Cardiac muscle cell (in vitro differentiated cells and primary cell): Measurements from ENCODE around the gene SERINC5. TPM values are rescaled to one million over a fixed set of nuclear protein-coding genes. Genes with fewer than 3 reads are reported as not detected.

Experiments used
- DNase-seq, 2 donors: peaks; one replicate each; pipeline versions ENCODE4 v3.0.0 to v3.0.0-alpha.2; 2010 to 2017; ENCODE audit warnings: low read depth in 1 of 2, low spot score in 1 of 2
- H3K27ac ChIP-seq: fragments of 200-600 bp; sonication (generic); 2 replicates; pipeline ENCODE4 v1.5.1; 2016
- H3K27me3 ChIP-seq: fragments of 200-600 bp; sonication (generic); 2 replicates; pipeline ENCODE4 v1.6.0; 2016; ENCODE audit warnings: control low read depth
- H3K36me3 ChIP-seq: fragments of 200-600 bp; sonication (generic); 2 replicates; pipeline ENCODE4 v1.5.1; 2016; ENCODE audit warnings: control low read depth
- H3K4me1 ChIP-seq: fragments of 200-600 bp; sonication (generic); 2 replicates; pipeline ENCODE4 v1.8.1; 2017; ENCODE audit warnings: low read depth, mild to moderate bottlenecking, mixed run types
- H3K4me3 ChIP-seq: fragments of 200-600 bp; sonication (generic); 2 replicates; pipeline ENCODE4 v1.5.1; 2016; ENCODE audit warnings: mild to moderate bottlenecking
- H3K9me3 ChIP-seq: fragments of 200-600 bp; sonication (generic); 2 replicates; pipeline ENCODE4 v1.5.1; 2017; ENCODE audit warnings: low read depth, mild to moderate bottlenecking, control low read depth
- polyA plus RNA-seq: library from polyadenylated mRNA; unstranded; fragments of >200 nt; fragmentation: Nextera tagmentation; extraction: Ambion mirVana; gene quantifications from 2 replicates; pipeline ENCODE4 v1.2.1, GENCODE V29; 2016
- total RNA-seq: library from RNA; depleted of rRNA; stranded (reverse); fragments of >200 nt; gene quantifications from 2 replicates; pipeline ENCODE4 v1.2.3, GENCODE V29; 2016
- TF ChIP-seq, protein P1 (sequence below): IDR thresholded peaks from 2 replicates; pipeline ENCODE4 v1.5.1; 2012; ENCODE audit warnings: low read depth, mild to moderate bottlenecking, low read length

The SERINC5 gene
- total and polyA plus RNA-seq, 2 experiments from 2014 or later: 10.8 to 33.6 TPM

DNA sequence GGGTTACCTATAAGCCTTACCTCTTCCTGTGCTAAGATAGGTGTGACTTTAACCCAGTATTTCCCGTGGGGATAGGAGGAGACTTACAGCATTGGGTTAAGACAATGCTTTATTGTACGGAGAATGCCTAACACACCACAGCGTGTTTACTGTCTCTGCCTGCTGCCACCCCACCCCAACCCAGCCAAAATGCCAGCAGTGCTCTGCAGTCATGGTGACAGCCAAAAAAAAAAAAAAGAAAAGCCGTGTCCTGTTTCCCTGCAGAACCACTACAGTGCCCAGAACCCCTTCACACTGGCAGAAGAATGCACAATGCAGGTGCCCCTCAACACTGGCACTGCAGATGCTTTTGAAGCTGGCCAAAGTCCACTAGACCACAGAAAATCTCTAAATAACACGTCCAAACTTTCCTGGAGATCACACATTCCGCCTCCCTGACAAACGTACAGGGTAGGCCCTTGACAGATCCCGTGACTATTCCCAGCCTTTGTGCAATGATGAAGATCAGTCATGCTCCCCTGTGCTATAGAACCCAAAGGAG is 102.2 kb downstream of the SERINC5 start:
- Histone ChIP-seq H3K27ac (no peak overlapping the region), H3K27me3 (no peaks in the 10 kb centered on the region), H3K4me3 (no peak overlapping the region), H3K4me1 (no peaks in the 10 kb centered on the region), H3K9me3 (no peaks in the 10 kb centered on the region), H3K36me3 (peaks cover 10% of the 10 kb centered on the region)
- no peak for DNase-seq
- TF ChIP-seq, protein P1, sequence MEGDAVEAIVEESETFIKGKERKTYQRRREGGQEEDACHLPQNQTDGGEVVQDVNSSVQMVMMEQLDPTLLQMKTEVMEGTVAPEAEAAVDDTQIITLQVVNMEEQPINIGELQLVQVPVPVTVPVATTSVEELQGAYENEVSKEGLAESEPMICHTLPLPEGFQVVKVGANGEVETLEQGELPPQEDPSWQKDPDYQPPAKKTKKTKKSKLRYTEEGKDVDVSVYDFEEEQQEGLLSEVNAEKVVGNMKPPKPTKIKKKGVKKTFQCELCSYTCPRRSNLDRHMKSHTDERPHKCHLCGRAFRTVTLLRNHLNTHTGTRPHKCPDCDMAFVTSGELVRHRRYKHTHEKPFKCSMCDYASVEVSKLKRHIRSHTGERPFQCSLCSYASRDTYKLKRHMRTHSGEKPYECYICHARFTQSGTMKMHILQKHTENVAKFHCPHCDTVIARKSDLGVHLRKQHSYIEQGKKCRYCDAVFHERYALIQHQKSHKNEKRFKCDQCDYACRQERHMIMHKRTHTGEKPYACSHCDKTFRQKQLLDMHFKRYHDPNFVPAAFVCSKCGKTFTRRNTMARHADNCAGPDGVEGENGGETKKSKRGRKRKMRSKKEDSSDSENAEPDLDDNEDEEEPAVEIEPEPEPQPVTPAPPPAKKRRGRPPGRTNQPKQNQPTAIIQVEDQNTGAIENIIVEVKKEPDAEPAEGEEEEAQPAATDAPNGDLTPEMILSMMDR: no peak

DNA sequence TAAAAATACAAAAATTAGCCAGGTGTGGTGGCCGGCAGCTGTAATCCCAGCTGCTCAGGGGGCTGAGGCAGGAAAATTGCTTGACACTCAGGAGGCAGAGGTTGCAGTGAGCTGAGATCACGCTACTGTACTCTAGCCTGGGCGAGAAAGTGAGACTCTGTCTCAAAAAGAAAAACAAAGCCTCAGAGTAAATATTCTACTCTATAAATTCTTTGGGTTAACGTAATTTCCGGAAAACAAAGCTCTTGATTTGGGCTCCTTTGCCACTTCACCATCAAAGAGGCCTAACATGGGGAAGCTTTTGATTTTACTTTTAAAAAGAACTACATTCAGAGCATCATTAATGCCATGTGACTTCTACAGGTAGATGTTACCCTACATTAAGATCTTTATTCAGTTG is 103.1 kb downstream of the SERINC5 start:
- DNase-seq: no peak
- Histone ChIP-seq H3K4me3 (no peak overlapping the region), H3K9me3 (no peaks in the 10 kb centered on the region), H3K4me1 (no peaks in the 10 kb centered on the region), H3K27me3 (no peaks in the 10 kb centered on the region), H3K27ac (no peak overlapping the region), H3K36me3 (peaks cover 7% of the 10 kb centered on the region)
- TF ChIP-seq, protein P1: no peak

DNA sequence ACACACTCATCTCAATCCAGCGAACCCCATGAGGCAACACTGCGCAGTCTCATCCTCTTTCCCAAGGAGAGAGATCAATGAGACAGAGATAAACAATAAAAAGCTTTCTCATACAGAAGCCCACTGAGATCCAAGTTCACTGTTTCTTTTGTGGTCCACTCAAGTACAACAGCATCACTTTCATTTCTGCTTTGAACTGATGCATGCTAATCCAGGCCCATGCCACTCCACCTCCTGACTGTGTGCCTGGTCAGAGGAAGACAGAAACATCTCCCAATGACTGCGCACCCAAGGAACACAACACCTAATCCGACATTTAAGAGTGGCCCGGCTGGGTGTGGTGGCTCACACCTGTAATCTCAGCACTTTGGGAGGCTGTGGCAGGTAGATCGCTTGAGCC is 104.0 kb downstream of the SERINC5 start:
- peaks cover 4% of the 10 kb centered on the region for H3K36me3 ChIP-seq
- H3K4me3 ChIP-seq: no peak overlapping the region
- no peak for DNase-seq
- no peaks in the 10 kb centered on the region for H3K27me3 ChIP-seq
- no peak overlapping the region for H3K27ac ChIP-seq
- peaks cover 8% of the 10 kb centered on the region for H3K4me1 ChIP-seq
- TF ChIP-seq, protein P1: no peak
- no peaks in the 10 kb centered on the region for H3K9me3 ChIP-seq

DNA sequence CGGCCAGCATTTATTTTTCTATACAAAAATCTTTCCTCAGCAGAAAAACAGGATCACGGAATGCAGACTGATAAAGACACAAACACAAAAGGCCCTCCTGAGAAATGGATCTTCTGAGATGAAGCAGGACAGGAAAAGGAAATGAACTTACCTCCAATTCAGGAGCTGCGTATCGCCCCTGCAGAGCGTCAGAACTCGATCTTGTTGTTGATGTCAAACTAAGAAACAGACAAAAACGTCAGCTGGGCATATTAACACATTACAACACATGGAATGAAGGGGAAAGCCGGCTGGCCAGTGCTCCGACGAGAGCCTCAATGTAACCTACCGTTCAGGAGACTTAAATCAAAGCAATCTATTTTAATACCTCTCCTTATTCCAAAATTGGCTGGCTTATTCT is 105.1 kb downstream of the SERINC5 start:
- DNase-seq: no peak
- no peak overlapping the region for H3K27ac ChIP-seq

DNA sequence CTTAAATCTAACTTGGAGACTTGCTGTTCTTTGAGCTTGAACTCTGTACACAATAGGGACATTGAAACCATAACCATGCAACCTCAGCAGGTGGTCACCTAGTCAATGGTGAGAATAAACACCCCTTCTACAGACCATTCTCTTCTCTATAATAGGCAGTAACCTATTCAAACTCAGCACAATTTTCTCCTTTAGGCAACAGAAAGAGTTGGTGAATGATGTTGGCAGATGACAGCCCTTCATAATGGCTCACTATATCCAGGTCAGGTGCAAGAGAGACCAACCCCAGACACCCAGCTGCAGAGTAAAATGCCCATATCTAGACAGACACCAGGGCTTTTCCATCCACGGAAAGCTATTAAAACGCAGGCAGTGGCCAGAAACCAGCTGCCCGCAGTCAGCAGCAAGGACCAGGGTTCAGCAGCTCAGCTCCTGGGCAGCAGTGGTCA is 106.7 kb downstream of the SERINC5 start:
- TF ChIP-seq, protein P1: no peak
- Histone ChIP-seq H3K27ac (no peak overlapping the region), H3K36me3 (peaks cover 12% of the 10 kb centered on the region), H3K27me3 (no peaks in the 10 kb centered on the region), H3K4me1 (peaks cover 9% of the 10 kb centered on the region), H3K4me3 (no peak overlapping the region), H3K9me3 (no peaks in the 10 kb centered on the region)
- no peak for DNase-seq

More for the DNA sequence above, 105.1 kb downstream of the SERINC5 start:
- no peaks in the 10 kb centered on the region for H3K27me3 ChIP-seq
- TF ChIP-seq, protein P1: no peak
- H3K9me3 ChIP-seq: no peaks in the 10 kb centered on the region
- no peak overlapping the region for H3K4me3 ChIP-seq
- peaks cover 9% of the 10 kb centered on the region for H3K4me1 ChIP-seq
- H3K36me3 ChIP-seq: peaks cover 6% of the 10 kb centered on the region
